Astrocyte of the spinal cord (primary cell): ENCODE data around the gene TMEM240.
"Not testable (repeated sequence)": the region's sequence is repeated elsewhere in the genome, so short reads cannot be mapped to it uniquely, and the experiment has no call there.

Source experiments
- DNase-seq: peaks from one replicate; pipeline ENCODE4 v3.0.0; 2011; ENCODE audit warnings: low read depth, low spot score
- H3K4me3 ChIP-seq: 2 replicates; pipeline ENCODE4 v1.5.1; 2011; ENCODE audit warnings: low read depth, mild to moderate bottlenecking, low read length, moderate library complexity
- in situ Hi-C: cut with HindIII; loops from 2 replicates; pipeline ENCODE4 v1.10.0; 2017; ENCODE audit warnings: low sequenced_read_pairs
- TF ChIP-seq, protein P1 (sequence below): IDR thresholded peaks from 2 replicates; pipeline ENCODE4 v1.5.1; 2012; ENCODE audit warnings: low read depth, mild to moderate bottlenecking, low read length, inconsistent platforms

The TMEM240 gene

DNA sequence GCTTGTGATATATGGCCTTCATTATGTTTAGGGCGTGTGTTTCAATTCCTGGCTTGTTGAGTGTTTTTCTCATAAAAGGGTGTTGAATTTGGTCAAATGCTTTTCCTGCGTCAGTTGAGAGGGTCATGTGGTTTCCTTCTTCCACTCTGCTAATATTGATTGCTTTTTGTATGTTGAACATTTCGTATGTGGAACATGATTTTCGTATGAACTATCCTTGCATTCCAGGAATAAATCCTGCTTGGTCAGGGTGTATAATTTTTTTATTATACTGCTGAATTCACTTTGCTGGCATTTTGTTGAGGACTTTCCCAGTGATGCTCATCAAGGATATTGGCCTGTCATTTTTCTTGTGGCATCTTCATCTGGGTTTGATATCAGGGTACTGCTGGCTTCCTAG, 33.1 kb downstream of the TMEM240 start:
- TF ChIP-seq, protein P1, sequence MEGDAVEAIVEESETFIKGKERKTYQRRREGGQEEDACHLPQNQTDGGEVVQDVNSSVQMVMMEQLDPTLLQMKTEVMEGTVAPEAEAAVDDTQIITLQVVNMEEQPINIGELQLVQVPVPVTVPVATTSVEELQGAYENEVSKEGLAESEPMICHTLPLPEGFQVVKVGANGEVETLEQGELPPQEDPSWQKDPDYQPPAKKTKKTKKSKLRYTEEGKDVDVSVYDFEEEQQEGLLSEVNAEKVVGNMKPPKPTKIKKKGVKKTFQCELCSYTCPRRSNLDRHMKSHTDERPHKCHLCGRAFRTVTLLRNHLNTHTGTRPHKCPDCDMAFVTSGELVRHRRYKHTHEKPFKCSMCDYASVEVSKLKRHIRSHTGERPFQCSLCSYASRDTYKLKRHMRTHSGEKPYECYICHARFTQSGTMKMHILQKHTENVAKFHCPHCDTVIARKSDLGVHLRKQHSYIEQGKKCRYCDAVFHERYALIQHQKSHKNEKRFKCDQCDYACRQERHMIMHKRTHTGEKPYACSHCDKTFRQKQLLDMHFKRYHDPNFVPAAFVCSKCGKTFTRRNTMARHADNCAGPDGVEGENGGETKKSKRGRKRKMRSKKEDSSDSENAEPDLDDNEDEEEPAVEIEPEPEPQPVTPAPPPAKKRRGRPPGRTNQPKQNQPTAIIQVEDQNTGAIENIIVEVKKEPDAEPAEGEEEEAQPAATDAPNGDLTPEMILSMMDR: no peak
- H3K4me3 ChIP-seq: no peak overlapping the region
- no peak for DNase-seq
- in situ Hi-C loops: no loop called here

DNA sequence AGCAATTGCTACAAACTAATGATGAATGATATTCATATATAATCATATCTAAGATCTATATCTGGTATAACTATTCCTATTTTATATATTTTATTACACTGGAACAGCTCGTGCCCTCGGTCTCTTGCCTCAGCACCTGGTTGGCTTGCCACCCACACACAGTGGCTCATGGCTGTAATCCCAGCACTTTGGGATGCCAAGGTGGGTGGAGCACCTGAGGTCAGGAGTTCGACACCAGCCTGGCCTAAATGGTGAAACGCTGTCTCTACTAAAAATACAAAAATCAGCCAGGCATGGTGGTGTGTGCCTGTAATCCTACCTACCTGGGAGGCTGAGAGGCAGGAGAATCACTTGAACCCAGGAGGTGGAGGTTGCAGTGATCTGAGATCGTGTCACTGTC, 34.6 kb downstream of the TMEM240 start:
- in situ Hi-C loops, H3K4me3 ChIP-seq, DNase-seq: not testable (repeated sequence)

DNA sequence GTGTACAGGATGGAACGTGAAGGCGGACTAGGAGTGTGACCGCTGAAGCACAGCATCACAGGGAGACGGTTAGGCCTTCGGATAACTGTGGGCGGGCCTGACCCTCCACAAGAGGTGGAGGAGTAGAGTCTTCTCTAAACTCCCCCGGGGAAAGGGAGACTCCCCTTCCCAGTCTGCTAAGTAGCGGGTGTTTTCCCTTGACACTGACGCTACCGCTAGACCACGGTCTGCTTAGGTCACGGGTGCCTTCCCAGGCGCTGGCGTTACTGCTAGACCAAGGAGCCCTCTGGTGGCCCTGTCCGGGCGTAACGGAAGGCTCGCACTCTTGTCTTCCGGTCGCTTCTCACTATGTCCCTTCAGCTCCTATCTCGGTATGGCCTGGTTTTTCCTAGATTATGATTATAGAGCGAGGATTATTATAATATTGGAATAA, 35.0 kb downstream of the TMEM240 start:
- in situ Hi-C loops, H3K4me3 ChIP-seq, DNase-seq: not testable (repeated sequence)

DNA sequence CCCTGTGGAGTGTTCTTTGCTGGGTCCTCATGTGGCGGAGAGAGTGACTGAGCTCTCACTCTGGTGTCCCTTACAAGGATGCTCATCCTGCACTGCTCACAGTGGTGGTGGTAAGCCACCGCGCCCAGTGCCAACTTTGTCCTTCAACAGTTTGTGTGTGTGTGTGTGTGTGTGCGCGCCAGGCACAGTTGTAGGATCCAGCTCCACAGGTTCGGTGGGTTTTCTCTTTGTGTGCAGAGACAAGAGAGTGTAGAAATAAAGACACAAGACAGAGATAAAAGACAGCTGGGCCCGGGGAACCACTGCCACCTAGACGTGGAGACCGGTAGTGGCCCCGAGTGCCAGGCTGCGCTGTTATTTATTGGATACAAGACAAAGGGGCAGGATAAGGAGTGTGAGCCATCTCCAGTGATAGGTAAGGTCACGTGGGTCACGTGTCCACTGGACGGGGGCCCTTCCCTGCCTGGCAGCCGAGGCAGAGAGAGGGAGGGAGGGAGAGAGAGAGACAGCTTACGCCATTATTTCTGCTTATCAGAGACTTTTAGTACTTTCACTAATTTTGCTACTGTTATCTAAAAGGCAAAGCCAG, 35.6 kb downstream of the TMEM240 start:
- H3K4me3 ChIP-seq, in situ Hi-C loops: not testable (repeated sequence)
- TF ChIP-seq, protein P1: peak; percentile 60
- DNase-seq: peak; percentile 40

DNA sequence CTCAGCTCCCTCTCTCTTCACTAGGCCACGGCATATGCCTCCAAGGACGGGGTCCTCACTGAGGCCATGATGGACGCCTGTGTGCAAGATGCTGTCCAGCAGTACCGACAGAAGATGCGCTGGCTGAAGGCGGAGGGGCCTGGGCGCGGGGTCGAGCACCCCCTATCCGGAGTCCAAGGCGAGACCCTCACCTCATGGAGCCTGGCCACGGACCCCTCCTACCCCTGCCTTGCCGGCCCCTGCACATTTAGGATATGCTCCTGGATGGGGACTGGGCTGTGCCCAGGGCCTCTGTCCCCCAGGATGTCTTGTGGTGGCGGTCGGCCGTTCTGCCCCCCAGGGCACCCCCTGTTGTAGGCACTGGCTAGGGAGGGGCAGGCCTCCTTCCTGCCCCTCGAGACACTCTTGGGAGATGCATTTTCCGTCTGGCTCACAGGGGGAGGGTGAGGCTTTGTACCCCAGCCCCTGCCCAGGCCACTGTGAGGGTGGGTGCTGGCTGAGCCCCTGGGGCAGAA, 44.9 kb downstream of the TMEM240 start:
- DNase-seq, H3K4me3 ChIP-seq, in situ Hi-C loops: not testable (repeated sequence)

DNA sequence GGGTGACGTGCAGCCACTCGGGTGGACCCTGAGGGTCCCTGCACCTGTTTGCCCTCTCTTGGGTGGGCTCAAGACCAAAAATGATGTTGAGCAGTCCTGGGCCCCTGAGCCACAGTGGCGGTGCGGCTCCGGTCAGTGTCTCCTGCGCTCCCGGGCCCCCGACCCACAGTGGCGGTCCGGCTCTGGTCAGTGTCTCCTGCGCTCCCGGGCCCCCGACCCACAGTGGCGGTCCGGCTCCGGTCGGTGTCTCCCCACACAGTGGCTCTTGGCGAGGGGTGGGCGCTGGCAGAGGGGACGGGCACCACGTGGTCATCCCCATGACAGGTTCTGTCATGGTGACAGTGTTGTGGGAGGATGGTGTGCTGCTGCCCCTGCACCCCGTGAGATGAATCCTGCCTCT, 46.1 kb downstream of the TMEM240 start:
- DNase-seq, in situ Hi-C loops, H3K4me3 ChIP-seq: not testable (repeated sequence)

DNA sequence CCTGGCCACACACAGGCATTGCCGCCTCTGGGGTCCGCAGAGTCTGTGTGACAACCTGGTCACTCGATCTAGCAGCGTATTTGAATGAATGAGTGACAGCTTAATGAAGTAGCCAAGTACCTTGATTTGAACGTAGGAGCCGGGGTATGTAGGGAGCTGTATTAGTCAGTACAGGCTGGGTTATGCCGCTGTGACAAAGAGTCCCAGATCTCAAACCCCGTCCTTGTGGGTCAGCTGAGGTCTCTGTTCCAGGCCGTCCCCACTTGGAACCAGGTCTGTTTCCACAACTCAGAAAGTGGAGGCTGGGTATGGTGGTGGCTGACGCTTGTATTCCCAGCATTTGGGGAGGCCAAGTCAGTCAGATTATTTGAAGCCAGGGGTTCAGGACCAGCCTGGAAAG, 48.8 kb downstream of the TMEM240 start:
- H3K4me3 ChIP-seq: no peak overlapping the region
- in situ Hi-C loops: no loop called here
- TF ChIP-seq, protein P1: no peak
- no peak for DNase-seq

DNA sequence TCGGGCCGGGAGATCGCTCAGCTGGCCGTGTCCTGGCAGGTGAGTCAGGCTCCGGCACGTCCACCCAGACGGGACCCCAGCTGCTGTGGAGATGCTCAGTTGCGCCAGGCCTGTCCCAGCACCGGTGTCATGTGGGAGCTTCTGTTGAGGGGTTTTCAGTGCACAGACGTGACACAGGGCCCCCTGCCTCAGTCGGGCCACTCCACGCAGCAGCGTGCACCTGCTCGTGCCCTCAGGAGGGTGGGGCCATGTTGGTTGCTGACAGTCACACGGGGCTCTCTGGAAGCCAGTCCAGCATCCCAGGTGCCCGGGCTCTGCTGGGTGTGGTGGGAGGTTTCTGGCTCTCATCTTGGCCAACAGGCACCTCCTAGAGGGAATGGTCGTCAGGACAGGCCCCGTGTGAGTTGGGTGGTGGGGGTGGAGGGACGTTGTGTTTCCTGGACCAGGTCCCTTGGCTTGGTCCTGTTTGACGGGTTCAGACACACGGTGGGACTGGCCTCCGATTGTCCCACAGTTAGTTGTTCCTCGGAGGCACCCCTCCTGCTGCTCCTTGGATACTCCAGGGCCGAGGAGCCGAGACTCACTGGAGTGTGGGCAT, 49.7 kb downstream of the TMEM240 start:
- H3K4me3 ChIP-seq: no peak overlapping the region
- in situ Hi-C loops: no loop called here
- DNase-seq: no peak
- TF ChIP-seq, protein P1: no peak

DNA sequence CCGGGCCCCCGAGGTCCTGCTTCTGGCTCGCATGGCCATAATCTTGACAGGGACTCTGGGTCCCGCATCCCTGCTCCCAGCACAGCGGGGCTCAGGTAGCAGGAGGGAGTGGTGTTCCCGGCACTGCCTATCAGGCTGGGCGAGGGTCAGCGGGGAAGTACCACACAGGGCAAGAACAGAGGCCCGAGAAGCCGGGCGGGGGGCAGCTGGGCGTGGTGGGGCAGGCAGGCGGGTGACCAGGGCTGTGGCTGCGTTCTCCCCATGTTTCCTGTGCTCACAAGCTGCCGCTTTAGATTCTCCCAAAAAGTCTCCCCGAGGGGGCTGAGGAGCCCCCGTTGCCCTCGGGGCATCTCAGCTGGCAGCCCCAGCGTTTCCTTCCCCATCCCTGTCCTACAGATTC, 50.6 kb downstream of the TMEM240 start:
- no peak for DNase-seq
- in situ Hi-C loops: no loop called here
- H3K4me3 ChIP-seq: no peak overlapping the region
- TF ChIP-seq, protein P1: no peak
